ENCODE measurements around the gene CLDND2.

GRCh38 chr19:51346742-51347141, 22.1 kb downstream of the CLDND2 start:
- TF ChIP-seq POLR2AphosphoS5 (IDR thresholded peaks at IDR 0.05; ENCODE audit: low read depth, low read length) = no peak
- no peak for TF ChIP-seq CTCF (IDR thresholded peaks at IDR 0.05)
- no peak for TF ChIP-seq TCF7L2 (IDR thresholded peaks at IDR 0.05; ENCODE audit: low read depth, low read length)
